Medulla oblongata (tissue), 1 donor: ENCODE results near the gene SF3A1.

ENCODE experiments used
- DNase-seq: peaks from one replicate; pipeline ENCODE4 v3.0.0-alpha.2; 2015; ENCODE audit errors: extremely low spot score

SF3A1 gene

DNA sequence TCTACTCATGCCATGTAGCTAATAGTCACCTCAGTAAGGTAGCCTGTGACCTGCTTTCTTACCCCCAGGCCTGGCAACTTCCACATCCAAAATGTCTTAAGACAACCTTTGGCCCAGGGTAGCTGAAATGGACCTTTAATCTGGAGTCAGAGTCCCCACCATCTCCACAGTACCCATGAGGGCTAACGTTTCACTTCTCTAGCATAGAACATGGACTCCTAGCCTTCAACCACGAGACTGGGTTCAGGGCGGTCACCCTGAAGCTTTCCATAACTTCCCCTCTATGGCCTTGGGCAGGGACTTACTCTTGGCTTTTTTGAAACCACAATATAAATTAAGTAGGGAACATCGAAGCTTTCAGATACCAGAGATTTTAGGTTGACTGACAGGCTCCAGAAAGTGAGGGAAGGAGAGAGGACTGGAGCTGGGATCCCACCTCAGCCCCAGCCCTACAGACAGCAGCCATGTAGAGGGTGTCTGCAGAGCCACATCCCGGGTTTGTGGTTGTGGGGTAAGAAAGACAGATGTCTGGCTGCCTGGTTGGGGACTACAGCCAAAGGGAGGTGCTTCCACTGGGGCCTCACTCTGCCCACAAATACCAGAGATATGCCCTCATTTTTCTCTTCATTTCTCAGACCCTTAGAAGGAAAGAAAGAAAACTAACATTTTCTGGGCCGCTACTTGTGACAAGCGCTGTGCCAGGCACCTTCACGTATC, 32.5 kb downstream of the SF3A1 start:
- no peak for DNase-seq

DNA sequence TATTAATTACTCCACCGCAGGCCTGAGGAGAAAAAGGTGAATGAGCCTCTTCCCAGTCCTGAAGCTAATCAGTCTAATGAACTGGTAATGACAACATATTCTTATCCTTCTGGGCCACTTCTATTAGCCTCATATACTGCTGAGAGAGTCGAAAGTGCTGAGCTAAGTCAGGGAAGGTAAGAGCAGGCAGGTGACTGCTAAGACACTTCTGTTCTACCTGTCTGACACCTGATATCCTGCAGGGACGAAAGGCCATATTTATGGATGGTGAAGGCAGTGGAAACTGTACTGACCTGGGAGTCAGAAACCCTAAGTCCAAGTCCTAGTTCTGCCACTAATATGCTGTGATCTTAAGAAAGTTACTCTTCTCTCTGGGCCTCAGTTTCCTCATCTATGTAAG, 33.4 kb downstream of the SF3A1 start:
- no peak for DNase-seq

DNA sequence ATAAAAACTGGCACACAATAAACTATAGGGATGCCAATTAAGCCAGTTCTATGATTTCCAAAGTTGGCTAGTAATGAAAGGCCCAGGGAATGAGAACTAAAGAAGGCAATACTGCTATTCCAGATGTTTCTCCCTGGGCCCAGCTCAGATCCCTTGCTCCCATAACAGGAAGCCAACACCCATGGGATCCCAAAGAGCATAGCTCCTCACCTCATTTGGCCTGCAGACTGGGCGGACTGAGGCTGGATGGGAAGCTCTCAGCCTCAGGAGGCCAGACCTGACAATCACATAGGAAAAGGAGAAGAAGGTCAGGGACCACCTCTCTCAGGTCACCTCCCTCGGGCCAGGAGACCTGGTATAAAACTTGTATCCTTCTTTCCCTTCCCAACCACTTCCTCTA, 35.2 kb downstream of the SF3A1 start:
- no peak for DNase-seq

DNA sequence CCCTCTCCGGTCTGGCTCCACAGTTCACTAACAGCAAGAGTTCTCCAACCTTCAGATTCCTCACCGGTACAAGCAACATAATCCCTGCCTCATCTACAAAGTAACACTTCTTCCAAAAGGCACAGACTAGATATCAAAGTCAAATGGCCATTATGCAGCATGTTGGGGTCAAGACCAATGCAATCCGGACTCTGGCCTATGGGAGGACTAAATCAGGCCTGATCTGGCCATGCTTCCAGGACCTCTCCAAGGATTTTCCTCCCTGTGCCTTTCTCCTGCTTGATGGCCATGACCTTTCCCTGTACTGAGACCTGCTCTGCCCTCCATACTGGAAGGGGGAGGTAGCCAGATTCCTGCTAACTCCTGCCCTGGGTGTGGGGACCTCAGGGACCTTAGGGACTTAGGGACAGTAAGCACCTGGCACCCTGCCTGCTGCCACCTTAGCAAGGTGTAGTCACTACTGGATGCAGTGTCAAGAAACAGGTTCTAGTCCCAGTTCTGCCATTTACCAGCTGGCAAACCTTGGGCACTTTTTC, 36.6 kb downstream of the SF3A1 start:
- DNase-seq, result no peak

DNA sequence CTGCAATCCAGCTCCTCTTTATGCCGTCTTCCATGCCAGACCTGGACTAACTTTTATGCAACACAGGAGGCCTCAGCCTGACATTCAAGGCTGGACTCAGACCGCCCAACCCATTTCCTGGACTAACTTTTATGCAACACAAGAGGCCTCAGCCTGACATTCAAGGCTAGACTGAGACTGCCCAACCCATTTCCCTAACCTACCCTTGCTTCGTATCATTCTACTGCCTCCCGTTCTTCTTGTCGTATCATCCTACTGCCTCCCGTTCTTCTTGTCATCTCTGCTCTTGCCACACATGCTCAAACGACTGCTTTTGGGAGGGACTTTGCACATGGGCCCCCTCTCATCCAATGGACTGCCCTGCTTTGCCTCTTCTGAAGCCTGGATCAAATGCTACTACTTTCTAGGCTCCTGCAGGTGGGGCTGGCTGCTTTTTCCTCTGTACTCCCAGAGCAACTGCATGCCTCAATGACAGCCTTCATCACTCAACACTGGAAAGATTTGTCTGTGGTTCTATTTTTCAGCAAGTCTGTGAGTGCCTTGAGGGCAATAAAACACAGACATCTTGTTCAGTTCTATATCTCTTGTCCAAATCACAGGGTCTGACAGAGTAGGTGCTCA, 37.8 kb downstream of the SF3A1 start:
- DNase-seq, result no peak

DNA sequence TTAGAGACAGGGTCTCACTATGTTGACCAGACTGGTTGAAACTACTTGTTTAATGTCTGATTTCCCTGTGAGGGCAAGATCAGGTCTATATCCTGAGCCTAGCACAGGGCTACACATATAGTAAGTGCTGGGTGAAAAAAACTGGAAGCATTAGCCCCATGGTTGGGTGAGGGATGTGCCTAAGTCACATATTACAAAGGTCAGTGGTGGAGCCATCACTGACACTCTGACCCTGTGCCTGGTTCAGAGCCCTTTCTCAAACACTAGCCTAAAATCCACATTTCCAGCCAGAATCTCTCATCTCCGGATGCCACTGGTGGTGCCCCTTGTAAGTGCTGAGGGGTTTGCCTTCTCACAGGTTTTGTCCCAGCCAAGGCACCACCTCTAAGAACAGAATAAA, 38.9 kb downstream of the SF3A1 start:
- no peak for DNase-seq

DNA sequence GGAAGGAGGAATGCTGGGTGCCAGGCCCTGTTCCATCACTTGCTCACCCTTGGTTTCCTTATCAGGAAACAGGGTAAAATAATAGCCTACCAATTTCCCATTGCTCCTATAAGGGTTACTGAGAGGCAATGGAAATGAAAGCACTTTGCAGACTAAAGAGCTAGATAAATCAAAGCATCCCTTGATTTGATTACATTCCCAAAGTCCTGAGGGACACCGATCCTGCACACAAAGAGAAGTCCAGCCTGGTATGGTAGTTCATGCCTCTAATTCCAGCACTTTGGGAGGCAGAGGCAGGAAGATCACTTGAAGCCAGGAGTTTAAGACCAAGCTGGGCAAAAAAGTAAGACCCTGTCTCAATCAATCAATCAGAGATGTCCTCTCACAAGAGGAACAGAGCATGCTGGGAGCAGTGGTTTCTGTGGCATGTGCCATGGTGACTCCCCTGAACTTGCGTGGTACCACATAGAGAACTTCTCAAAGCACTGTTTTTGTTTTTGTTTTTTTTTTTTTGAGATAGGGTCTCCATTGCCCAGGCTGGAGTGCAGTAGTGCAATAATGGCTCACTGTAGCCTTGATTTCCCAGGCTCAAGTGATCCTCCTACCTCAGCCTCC, 40.6 kb downstream of the SF3A1 start:
- no peak for DNase-seq

DNA sequence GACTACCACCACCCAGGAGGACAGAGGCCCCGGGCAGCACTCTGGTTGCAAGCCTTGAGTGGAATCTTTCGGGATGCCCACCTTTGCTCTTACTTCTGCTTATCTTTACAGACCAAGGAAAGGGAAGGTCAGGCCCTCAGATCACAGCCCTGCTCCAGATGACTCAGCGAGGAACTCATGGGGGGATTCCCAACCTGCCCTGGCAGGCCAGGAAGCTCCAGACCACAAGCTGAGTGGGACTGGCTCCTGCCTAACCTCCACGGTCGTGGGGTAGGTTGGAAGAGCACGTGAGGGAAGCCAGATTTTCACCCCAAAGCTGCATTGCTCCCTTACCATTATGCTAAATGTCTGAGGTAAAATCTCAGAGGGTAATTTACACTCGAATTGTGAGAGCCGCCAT, 41.8 kb downstream of the SF3A1 start:
- DNase-seq, result no peak

DNA sequence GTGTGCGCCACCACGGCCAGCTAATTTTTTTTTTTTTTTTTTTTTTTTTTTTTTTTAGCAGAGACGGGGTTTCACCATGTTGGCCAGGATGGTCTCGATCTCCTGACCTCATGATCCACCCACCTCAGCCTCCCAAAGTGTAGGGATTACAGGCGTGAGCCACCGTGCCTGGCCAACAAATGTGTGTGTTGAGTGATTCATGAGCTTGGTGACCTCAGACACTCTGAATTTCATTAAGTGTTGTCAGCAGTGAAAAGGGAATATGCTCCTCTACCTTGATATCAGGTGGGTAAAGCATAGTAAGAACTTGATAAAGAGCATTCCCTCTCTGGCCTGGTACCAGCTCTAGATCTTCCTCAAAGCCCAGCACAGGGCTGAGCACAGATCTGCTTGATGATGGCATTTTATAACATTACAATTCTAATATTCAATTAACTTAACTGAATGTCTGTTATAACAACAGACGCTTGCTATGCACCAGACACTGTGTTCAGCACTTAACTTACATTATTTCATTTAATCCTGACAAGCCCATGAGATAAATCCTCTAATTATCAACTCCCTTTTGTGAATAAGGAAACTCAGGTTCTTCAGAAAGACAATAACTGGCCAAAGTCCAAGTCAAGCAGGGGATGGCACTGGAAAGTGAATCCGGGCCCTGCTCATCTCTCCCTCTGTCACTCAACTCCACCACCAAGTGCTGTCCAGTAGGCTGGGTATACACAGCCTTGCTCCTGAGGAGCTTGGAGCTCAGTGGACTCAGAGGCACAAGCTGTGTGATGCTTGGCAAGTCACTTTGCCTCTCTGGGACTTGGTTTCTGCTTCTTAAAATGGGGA, 42.9 kb downstream of the SF3A1 start:
- no peak for DNase-seq

DNA sequence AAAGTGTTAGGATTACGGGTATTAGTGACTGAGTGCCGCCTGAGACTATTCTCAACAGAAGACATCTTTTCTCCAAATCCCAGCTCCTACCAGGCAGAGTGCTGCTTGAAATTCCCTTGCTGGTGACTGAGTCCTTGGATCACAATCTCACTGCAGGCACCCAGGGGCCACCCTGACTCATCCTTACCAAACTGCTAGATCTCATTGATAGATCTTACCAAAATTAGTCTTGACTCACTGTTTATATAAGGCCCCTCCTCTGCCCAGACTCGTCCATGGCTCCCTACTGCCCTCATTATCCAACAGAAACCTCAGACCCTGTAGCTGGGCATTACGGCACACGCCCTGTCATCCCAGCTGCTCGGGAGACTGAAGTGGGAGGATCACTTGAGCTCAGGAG, 44.6 kb downstream of the SF3A1 start:
- no peak for DNase-seq

DNA sequence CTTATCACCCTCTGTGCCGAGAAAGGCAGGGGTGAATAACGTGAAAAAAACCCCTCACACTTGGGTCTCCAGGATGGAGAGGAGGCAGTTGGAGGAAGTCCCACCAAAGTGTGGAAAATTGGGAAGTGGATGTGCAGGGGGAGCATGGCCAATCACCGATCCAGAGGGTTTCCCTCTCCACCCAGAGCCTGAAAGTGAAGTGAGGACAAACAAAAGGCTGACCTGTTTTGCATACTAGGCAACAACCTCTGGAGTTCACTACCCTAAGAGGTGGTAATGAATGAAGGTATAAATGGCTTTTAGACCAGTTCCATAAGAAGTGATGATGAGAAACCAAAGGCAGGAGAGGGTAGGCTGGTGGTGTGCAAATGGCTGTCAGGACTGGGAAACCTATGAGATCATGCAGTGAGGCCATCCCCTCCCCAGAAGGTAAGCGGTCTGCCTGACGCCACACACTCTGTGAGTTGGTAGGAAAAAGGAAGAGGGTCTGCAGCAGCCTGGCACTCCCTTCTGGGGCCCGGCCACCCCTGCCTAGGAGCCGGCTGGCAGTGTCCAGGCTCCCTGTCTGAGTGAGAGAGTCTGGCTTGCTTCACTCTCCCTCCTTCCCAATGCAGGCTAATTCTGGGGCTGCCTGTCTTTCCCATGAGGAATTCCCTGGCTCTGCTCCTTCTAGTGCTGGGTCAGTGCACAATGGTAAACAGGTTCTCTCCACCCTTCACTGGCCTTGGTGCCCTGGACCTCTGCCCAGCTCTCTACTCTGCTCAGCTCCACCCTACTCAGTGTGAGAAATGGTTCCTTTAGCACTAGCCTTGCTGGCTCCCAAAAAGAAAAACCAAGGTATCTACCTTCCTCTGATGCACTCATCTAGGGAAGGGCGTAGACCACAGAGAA, 45.6 kb downstream of the SF3A1 start:
- DNase-seq, result peak; percentile 54

DNA sequence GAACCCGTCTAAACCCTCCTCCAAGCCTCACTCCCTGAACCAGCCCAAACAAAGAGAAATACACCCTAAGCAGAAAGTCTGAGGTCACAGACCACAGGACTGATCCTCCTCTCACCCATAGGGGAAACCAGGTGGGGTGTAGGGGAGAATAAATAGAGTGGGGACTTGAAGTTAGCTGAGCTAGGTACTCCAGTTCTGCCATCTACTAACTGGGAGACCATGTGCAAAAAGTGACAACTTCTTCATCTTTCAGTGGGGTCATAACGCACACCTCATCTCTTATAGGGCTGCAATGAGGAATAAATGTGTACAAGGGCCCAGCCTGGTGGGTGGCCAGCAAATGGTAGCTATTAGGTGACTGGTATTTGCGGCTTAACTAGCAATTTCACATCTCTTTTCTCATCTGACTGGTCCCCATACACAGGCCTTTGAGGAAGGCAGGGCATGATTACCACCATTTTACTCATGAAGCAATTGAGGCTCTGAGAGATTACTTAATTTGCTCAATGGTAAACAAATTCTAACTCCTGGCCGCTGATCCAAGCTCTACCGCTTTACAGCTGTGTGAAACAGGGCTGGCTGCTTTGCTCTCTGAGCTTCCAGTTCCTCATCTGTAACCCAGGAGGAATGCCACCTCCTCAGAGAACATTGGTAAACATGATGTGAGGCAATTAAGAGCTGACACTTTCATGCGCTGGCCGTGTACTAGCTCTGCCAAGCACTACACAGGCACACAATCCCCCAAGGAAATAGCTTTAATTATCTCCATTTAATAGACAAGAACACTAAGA, 46.5 kb downstream of the SF3A1 start:
- no peak for DNase-seq

DNA sequence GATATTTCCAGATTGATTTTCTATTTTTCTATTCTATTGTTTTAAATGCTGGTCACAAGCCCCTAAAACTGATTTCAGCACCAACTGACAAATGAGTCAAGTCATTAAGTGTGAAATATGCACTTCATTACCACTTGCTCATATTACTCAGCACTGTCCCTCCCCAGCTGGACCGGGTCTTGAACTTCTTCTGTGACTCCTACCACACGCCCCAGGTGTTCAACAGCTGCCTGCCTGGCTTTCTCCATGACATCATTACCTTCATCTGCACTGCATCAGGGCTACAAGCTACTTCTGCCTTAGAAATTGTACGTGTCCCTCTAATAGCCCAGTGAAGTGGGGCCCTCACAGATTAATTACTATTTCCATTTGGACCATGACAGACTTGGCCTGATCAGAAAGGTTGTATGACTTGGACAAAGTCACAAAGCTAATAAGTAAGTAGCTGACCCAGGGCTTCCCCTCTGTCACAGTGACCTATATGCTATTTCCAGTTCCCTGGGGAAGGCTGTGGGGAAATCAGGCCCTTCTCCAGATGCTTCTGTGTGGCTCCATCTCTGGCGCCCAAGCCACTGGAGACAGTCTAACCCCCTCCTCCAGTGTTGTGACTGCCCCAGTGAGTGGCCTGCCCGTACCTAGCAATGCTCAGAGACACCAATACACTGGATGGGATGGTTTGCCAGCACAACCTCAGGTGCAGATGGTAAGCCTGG, 48.0 kb downstream of the SF3A1 start:
- DNase-seq, result no peak

DNA sequence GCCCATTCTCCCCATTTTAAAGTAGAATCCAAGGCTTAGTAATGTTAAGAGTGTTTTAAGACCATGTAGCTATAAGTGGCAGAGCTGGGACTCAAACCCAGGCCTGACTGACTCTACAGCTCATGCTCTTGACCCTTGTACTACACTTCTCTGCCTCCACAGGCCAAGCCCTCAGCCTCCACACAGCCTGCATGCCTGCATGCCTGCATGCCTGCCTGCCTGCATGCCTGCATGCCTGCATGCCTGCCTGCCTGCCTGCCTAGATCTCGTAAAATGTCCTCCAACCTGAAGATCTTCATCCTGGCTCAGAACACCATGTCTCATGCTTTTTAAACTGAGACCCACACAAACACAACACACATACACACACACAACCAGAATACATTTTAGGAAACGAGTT, 48.6 kb downstream of the SF3A1 start:
- DNase-seq, result no peak

DNA sequence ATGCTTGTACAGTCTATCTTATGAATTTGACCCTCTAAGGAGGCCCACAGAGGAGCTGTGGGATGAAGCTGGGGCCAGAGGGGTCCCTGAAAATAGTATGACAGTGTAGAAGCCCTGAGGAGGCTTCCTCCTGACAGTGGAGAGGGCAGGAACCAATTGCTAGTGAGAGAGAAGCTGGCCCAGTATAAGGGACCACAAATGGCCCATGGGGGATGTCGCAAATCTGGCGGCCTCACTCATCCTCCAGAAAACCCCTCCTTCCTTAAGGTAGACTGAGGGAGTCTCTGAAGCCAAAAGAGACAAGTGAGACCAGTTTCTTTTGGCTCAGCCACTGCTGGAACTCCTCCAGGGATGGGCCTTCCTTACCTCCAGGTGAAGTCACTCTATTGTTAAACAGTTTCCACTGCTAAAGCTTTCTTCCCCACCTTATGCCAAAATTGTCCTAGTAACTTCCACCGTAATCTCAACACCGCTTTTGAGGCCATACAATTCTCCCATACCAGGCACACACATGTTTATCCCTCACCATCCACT, 49.6 kb downstream of the SF3A1 start:
- no peak for DNase-seq

DNA sequence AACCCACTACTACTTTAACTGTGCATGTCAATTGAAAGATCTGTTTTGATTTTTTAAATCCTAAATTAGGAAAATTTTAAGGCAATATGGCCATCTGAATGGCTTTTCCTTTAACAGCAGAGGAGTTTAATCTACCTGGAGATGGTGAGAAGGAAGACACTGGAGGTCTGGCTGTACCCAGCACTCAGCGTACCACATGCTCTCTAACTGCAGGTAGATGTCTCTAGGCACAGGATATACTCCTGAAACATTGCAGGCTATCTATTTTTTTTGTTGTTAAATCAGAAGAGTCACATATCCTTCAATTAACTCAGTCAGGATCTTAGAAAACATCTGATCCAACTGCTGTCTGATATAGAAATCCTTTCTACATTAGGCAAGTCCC, 50.1 kb downstream of the SF3A1 start:
- no peak for DNase-seq

DNA sequence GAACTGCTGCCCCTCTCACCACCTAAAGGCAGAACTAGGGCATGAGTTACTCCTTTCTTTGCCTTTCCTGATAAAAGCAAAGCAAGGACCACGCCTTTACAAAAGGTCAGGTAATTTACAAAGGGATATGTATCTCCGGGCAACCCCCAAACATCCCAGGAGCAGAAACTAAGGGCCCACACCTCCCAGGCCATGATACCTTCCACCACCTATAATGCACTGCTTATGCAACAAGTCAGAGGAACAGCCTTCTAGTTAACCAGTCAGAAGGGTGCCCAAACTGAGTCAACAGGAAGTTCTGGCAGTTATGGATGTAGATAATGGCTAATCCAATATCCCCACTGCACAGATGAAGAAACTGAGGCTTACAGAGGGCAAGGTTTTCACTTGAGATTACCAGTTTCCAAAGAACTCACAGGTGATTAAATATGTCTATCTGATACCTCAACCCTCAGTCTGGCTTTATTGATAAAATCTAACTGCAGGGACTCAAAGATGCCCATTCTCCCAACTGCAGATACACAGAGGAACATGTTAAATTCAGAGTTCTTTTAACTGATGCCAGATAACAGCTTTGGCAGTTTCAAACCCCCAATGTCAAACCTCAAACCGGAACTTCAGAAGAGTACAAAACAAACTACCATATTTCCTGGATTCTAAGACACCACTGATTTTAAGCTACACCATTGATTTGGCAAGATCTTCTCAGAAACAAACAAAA, 50.6 kb downstream of the SF3A1 start:
- DNase-seq, result no peak

DNA sequence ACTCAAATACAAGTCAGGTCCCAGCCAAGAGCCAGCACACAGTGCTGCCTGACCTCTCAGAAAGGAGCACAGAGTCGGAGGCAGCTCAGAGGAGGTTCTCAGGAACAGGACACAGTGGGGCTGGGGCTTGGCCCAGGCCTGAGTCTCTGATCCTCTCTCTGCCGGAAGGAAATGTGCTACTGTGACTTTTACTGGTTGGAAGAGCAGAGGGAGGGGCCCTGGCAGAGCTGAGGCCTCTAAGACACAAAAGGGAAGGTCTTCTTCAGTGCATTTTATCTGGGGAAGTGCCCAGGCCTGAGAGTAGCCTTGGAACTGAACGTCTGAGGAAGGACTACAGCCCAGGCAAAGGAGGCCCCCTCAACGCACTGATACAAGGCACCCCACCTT, 51.2 kb downstream of the SF3A1 start:
- DNase-seq, result peak; percentile 75
